Measurements from ENCODE around the gene OR8D1.

- no peak for TF ChIP-seq ZFP30 (CRISPR knock-in tag; IDR thresholded peaks at IDR 0.05)
- TF ChIP-seq ZFP3 (CRISPR knock-in tag; IDR thresholded peaks at IDR 0.05) = no peak
- no peak for TF ChIP-seq RARB (CRISPR knock-in tag; IDR thresholded peaks at IDR 0.05)
- TF ChIP-seq GLIS3 (CRISPR knock-in tag; IDR thresholded peaks at IDR 0.05) = no peak
- TF ChIP-seq CREB5 (CRISPR knock-in tag; IDR thresholded peaks at IDR 0.05; ENCODE audit: low read depth) = no peak
- no peak for TF ChIP-seq TOX (CRISPR knock-in tag; IDR thresholded peaks at IDR 0.05; ENCODE audit: borderline replicate concordance)
- TF ChIP-seq CSDC2 (CRISPR knock-in tag; IDR thresholded peaks at IDR 0.05) = no peak
- TF ChIP-seq PATZ1 (CRISPR knock-in tag; IDR thresholded peaks at IDR 0.05; ENCODE audit: borderline replicate concordance) = no peak
- TF ChIP-seq PPARA (CRISPR knock-in tag; IDR thresholded peaks at IDR 0.05; ENCODE audit: borderline replicate concordance) = no peak
- TF ChIP-seq SNAI2 (CRISPR knock-in tag; IDR thresholded peaks at IDR 0.05) = no peak
- TF ChIP-seq ESRRG (CRISPR knock-in tag; IDR thresholded peaks at IDR 0.05) = no peak
- no peak for TF ChIP-seq BACH2 (CRISPR knock-in tag; IDR thresholded peaks at IDR 0.05; ENCODE audit: borderline replicate concordance)
- TF ChIP-seq ARNTL (CRISPR knock-in tag; IDR thresholded peaks at IDR 0.05; ENCODE audit: borderline replicate concordance, low read depth) = no peak
These were observed 2.5 kb downstream of the OR8D1 start for GRCh38 chr11:124311269-124311668.
